GM18870 (cell line): ENCODE results near the gene SMAD3.

Source experiments
- ATAC-seq: cut with Tn5 transposase; IDR thresholded peaks from one replicate; pipeline ENCODE4 v1.9.1; 2021; ENCODE audit warnings: moderate library complexity; ENCODE audit not compliant: unreplicated experiment

Gene SMAD3

GRCh38 chr15:67035886-67036285 lies 29.5 kb upstream of the SMAD3 start:
- no peak for ATAC-seq

- no peak for ATAC-seq
These were observed 28.4 kb upstream of the SMAD3 start for GRCh38 chr15:67036775-67037555.

GRCh38 chr15:67037694-67038093 lies 27.7 kb upstream of the SMAD3 start:
- no peak for ATAC-seq

GRCh38 chr15:67038736-67039135 lies 26.7 kb upstream of the SMAD3 start:
- no peak for ATAC-seq

GRCh38 chr15:67039384-67040075 lies 25.9 kb upstream of the SMAD3 start:
- no peak for ATAC-seq

- ATAC-seq = no peak
These were observed 25.1 kb upstream of the SMAD3 start for GRCh38 chr15:67040277-67040676.

- ATAC-seq = no peak
These were observed 22.8 kb upstream of the SMAD3 start for GRCh38 chr15:67042551-67043142.

GRCh38 chr15:67043939-67044771 lies 21.2 kb upstream of the SMAD3 start:
- no peak for ATAC-seq

- no peak for ATAC-seq
These were observed 18.2 kb upstream of the SMAD3 start for GRCh38 chr15:67047149-67047661.

GRCh38 chr15:67048281-67049279 lies 16.8 kb upstream of the SMAD3 start:
- no peak for ATAC-seq

GRCh38 chr15:67049351-67050044 lies 15.9 kb upstream of the SMAD3 start:
- ATAC-seq = no peak

GRCh38 chr15:67050062-67050461 lies 15.3 kb upstream of the SMAD3 start:
- no peak for ATAC-seq

- no peak for ATAC-seq
These were observed 14.8 kb upstream of the SMAD3 start for GRCh38 chr15:67050522-67051087.

- ATAC-seq = no peak
These were observed 14.0 kb upstream of the SMAD3 start for GRCh38 chr15:67051088-67052045.

- ATAC-seq = no peak
These were observed 10.7 kb upstream of the SMAD3 start for GRCh38 chr15:67054676-67055075.

GRCh38 chr15:67059127-67059553 lies 6.3 kb upstream of the SMAD3 start:
- ATAC-seq = no peak

- ATAC-seq = no peak
These were observed 3.5 kb upstream of the SMAD3 start for GRCh38 chr15:67061811-67062368.
